HK-2 (cell line): ENCODE results near the gene PRKAR1B.

Source experiments
- DNase-seq: peaks from one replicate; pipeline ENCODE4 v3.0.0-alpha.2; 2018; ENCODE audit not compliant: unreplicated experiment

The PRKAR1B gene

GRCh38 chr7:589781-590575, 137.1 kb downstream of the PRKAR1B start:
- no peak for DNase-seq

GRCh38 chr7:587767-588166, 139.3 kb downstream of the PRKAR1B start:
- DNase-seq, result no peak

- DNase-seq, result no peak
Measured at GRCh38 chr7:586494-586893, 140.6 kb downstream of the PRKAR1B start.

- DNase-seq, result no peak
Measured at GRCh38 chr7:585873-586272, 141.2 kb downstream of the PRKAR1B start.

GRCh38 chr7:585229-585711, 141.8 kb downstream of the PRKAR1B start:
- no peak for DNase-seq

GRCh38 chr7:584820-585219, 142.3 kb downstream of the PRKAR1B start:
- DNase-seq, result no peak

GRCh38 chr7:584122-584465, 143.0 kb downstream of the PRKAR1B start:
- DNase-seq, result no peak

- no peak for DNase-seq
Measured at GRCh38 chr7:583410-584121, 143.5 kb downstream of the PRKAR1B start.

- no peak for DNase-seq
Measured at GRCh38 chr7:582931-583330, 144.2 kb downstream of the PRKAR1B start.

GRCh38 chr7:582081-582835, 144.8 kb downstream of the PRKAR1B start:
- no peak for DNase-seq

- no peak for DNase-seq
Measured at GRCh38 chr7:578386-578785, 148.7 kb downstream of the PRKAR1B start.

- DNase-seq, result no peak
Measured at GRCh38 chr7:577741-578370, 149.2 kb downstream of the PRKAR1B start.

GRCh38 chr7:577278-577665, 149.8 kb downstream of the PRKAR1B start:
- no peak for DNase-seq

GRCh38 chr7:576524-577277, 150.4 kb downstream of the PRKAR1B start:
- no peak for DNase-seq

- DNase-seq, result no peak
Measured at GRCh38 chr7:575425-576366, 151.4 kb downstream of the PRKAR1B start.

GRCh38 chr7:574661-575395, 152.3 kb downstream of the PRKAR1B start:
- no peak for DNase-seq

- DNase-seq, result no peak
Measured at GRCh38 chr7:573933-574381, 153.1 kb downstream of the PRKAR1B start.

- DNase-seq, result no peak
Measured at GRCh38 chr7:573269-573932, 153.7 kb downstream of the PRKAR1B start.
